Measurements from ENCODE around the gene C22orf15. TPM values are rescaled to one million over a fixed set of nuclear protein-coding genes. Genes with fewer than 3 reads are reported as not detected.

Gene C22orf15
- total and polyA plus RNA-seq, 3 donors from 2014 or later, result 0.68 to 8.8 (median 2.4) TPM

GRCh38 chr22:23793326-23793725, 30.5 kb downstream of the C22orf15 start:
- TF ChIP-seq CTCF (IDR thresholded peaks at IDR 0.05) (no peak), POLR2A (IDR thresholded peaks at IDR 0.05) (no peak)
- WGBS, 2 donors, result 88 to 98% methylated on average over 8 of the region's 8 CpGs
- Histone ChIP-seq H3K36me3 (ENCODE audit: low read depth, missing control alignments) (no peaks in the 10 kb centered on the region), H3K4me1 (peaks cover 36% of the 10 kb centered on the region), H3K4me3 (no peak overlapping the region), H3K27ac (no peak overlapping the region), H3K9me3 (no peaks in the 10 kb centered on the region), H3K27me3 (no peaks in the 10 kb centered on the region)
- intact Hi-C loops (cut with DNase I; ENCODE audit: low total_unique reads), result no loop called here
- DNase-seq, result no peak

DNA sequence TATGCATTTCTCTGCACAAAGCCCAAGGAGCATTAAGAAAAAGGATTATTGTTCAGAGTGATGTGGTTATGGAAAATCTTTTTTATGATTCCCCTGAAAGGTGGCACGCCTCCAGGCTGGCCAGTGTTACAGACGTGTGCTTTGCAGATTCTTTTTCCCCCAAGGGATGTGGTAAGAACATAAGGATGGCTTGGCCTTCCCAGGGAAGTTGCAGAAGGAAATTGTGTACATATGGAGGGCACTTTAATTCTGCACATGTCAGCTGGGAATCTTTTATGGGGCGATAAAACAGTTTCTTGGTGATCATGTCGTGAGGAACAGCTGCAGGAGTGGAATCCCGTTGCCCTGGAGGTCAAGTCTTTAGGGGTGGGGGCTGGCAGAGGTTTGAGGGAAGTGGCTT, 33.7 kb downstream of the C22orf15 start:
- H3K4me3 ChIP-seq, result no peak overlapping the region
- H3K36me3 ChIP-seq (ENCODE audit: low read depth, missing control alignments), result no peaks in the 10 kb centered on the region
- WGBS, 2 donors, result 62 to 64% methylated on average over 5 of the region's 5 CpGs
- intact Hi-C loops (cut with DNase I; ENCODE audit: low total_unique reads), result no loop called here
- no peaks in the 10 kb centered on the region for H3K27me3 ChIP-seq
- no peak overlapping the region for H3K27ac ChIP-seq
- TF ChIP-seq POLR2A (IDR thresholded peaks at IDR 0.05) (no peak), CTCF (IDR thresholded peaks at IDR 0.05) (no peak)
- no peaks in the 10 kb centered on the region for H3K9me3 ChIP-seq
- DNase-seq, result no peak
- peaks cover 7% of the 10 kb centered on the region for H3K4me1 ChIP-seq

GRCh38 chr22:23800297-23801237, 37.8 kb downstream of the C22orf15 start:
- TF ChIP-seq CTCF (IDR thresholded peaks at IDR 0.05), result no peak
- TF ChIP-seq POLR2A (IDR thresholded peaks at IDR 0.05), result no peak
- no peaks in the 10 kb centered on the region for H3K27me3 ChIP-seq
- peaks cover 2% of the 10 kb centered on the region for H3K4me1 ChIP-seq
- H3K36me3 ChIP-seq (ENCODE audit: low read depth, missing control alignments), result no peaks in the 10 kb centered on the region
- no peak for DNase-seq
- H3K4me3 ChIP-seq, result no peak overlapping the region
- intact Hi-C loops (cut with DNase I; ENCODE audit: low total_unique reads), result no loop called here
- H3K27ac ChIP-seq, result no peak overlapping the region
- H3K9me3 ChIP-seq, result no peaks in the 10 kb centered on the region
- WGBS, 2 donors, result 95 to 97% methylated on average over 18 of the region's 18 CpGs

GRCh38 chr22:23801238-23801821, 38.5 kb downstream of the C22orf15 start:
- Histone ChIP-seq H3K27ac (no peak overlapping the region), H3K36me3 (ENCODE audit: low read depth, missing control alignments) (no peaks in the 10 kb centered on the region), H3K27me3 (no peaks in the 10 kb centered on the region), H3K4me1 (peaks cover 3% of the 10 kb centered on the region), H3K4me3 (no peak overlapping the region), H3K9me3 (no peaks in the 10 kb centered on the region)
- 91 to 92% methylated on average over 11 of the region's 11 CpGs for WGBS, 2 donors
- DNase-seq, result no peak
- no peak for TF ChIP-seq POLR2A (IDR thresholded peaks at IDR 0.05)
- no peak for TF ChIP-seq CTCF (IDR thresholded peaks at IDR 0.05)
- intact Hi-C loops (cut with DNase I; ENCODE audit: low total_unique reads), result no loop called here

Data from testis (tissue), 3 donors.